Central memory CD8-positive, alpha-beta T cell (primary cell): ENCODE data around the gene TSG101.
A peak's percentile ranks its signal among the peaks of the same experiment; 100 is the strongest.

Source experiments
- ATAC-seq: fragments of 150-1000 bp; cut with Tn5 transposase; replicated peaks from 2 replicates; pipeline ENCODE4 v1.10.0; 2022; ENCODE audit warnings: mild to moderate bottlenecking, moderate FRiP score, moderate number of reproducible peaks; ENCODE audit not compliant: poor library complexity, severe bottlenecking; ENCODE audit errors: extremely low read depth
- DNase-seq, 2 donors: peaks; one replicate each; pipeline ENCODE4 v3.0.0; 2021; ENCODE audit warnings: low spot score in 2 of 2
- H3K27ac Mint-ChIP-seq: one replicate; pipeline ENCODE4 v1.8.0; 2022; ENCODE audit warnings: low read depth, mild to moderate bottlenecking, moderate library complexity, mixed read lengths
- H3K27me3 Mint-ChIP-seq: one replicate; pipeline ENCODE4 v1.8.0; 2022; ENCODE audit warnings: mixed read lengths
- H3K36me3 Mint-ChIP-seq: one replicate; pipeline ENCODE4 v1.8.0; 2022; ENCODE audit warnings: mild to moderate bottlenecking, moderate library complexity, mixed read lengths; ENCODE audit not compliant: insufficient read depth
- H3K4me1 Mint-ChIP-seq: one replicate; pipeline ENCODE4 v1.8.0; 2022; ENCODE audit warnings: mixed read lengths
- H3K4me3 Mint-ChIP-seq: one replicate; pipeline ENCODE4 v1.8.0; 2022; ENCODE audit warnings: mild to moderate bottlenecking, moderate library complexity, mixed read lengths
- H3K9me3 Mint-ChIP-seq: one replicate; pipeline ENCODE4 v1.8.0; 2022; ENCODE audit warnings: mixed read lengths

Gene TSG101

DNA sequence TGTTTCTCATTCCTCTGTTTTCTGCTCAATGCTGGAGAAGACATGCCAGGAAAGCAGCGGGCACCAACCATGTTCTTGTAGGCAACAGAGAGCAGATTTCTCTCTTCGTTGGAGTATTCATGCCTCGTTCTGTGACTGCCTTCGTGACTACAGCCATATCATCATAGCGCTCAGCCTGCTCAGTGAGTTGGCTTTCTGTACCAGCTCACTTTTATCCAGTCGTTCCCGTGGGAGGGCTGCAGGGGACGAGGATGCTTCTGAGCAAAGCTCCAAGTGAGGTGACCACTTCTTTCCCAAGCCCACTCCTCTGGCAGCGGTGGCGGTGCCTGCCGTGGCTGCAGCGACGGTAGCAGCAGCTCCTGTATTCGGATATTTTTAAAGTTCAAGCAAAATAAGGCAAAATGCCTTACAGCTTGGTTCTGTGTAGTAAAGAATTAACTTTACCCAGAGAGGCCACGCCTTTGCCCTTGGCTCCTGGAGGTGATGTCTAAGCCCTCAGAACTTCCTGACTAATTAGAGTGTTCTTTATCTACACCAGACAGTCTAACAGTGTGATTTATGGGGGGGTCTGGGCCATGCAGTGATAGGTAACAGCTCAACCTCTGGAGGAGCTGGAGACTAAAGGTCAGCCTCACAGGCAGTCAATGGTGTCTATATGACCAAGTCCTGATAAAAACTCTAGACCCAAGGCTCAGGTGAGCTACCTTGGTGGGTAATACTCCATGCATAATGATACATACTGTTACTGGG, 35.8 kb downstream of the TSG101 start:
- H3K9me3 Mint-ChIP-seq = no peaks in the 10 kb centered on the region
- no peak for DNase-seq
- ATAC-seq = no peak

DNA sequence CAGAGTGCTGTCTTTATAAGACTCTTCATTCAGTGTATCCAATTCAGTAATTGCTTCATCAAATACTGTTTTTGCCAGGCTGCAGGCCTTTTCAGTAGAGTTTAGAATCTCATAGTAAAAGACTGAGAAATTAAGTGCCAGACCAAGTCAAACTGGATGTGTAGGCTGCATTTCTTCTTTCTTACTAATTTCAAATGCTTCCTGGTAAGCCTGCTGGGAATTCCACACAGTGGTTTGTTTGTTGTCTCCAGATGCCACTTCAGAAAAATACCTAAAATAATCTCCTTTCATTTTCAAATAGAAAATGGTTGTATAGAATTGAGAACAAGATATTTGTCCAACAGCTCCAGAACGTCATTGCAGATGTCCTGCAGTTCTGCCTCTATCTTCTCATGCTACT, 36.4 kb downstream of the TSG101 start:
- peak overlapping the region; percentile 73 for H3K27ac Mint-ChIP-seq
- H3K27me3 Mint-ChIP-seq = no peaks in the 10 kb centered on the region
- DNase-seq (no peak), ATAC-seq (no peak)
- H3K4me1 Mint-ChIP-seq = peaks cover 22% of the 10 kb centered on the region
- no peaks in the 10 kb centered on the region for H3K9me3 Mint-ChIP-seq
- no peak overlapping the region for H3K4me3 Mint-ChIP-seq
- peaks cover 32% of the 10 kb centered on the region for H3K36me3 Mint-ChIP-seq

More for the DNA sequence above, 35.8 kb downstream of the TSG101 start:
- Mint-ChIP-seq H3K4me1 (peaks cover 22% of the 10 kb centered on the region), H3K36me3 (peaks cover 36% of the 10 kb centered on the region), H3K27ac (peak overlapping the region; percentile 73), H3K4me3 (no peak overlapping the region), H3K27me3 (no peaks in the 10 kb centered on the region)

DNA sequence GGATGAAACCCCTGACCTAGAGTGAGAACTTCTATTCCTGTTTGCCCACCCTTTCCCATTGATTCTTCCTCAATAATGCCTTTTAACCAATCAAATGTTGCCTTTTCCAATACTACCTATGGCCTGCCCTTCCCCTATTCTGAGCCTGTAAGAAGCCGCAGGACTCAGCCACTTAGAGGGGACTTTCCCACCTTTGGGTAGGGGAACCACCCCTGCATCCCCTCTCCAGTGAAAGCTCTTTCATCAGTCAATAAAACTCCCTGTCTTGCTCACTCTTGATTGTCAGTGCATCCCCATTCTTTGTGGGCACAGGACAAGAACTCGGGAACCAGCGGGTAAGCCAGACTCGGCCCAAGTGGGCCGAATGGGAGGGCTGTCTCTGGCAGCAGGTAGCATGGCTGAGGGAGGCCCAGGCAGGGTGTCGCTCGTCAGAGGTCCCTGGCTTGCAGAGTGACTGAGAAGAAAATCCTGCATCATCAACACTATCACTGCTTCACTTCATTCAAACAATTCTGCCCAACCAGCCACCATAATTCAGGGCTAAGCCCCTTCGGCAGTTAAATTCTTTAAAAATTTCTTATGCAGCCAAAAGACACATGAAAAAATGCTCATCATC, 40.7 kb downstream of the TSG101 start:
- no peak for ATAC-seq
- peaks cover 13% of the 10 kb centered on the region for H3K4me1 Mint-ChIP-seq
- no peak for DNase-seq
- no peak overlapping the region for H3K27ac Mint-ChIP-seq
- H3K27me3 Mint-ChIP-seq = no peaks in the 10 kb centered on the region
- H3K9me3 Mint-ChIP-seq = no peaks in the 10 kb centered on the region
- H3K4me3 Mint-ChIP-seq = no peak overlapping the region
- peaks cover 61% of the 10 kb centered on the region for H3K36me3 Mint-ChIP-seq

DNA sequence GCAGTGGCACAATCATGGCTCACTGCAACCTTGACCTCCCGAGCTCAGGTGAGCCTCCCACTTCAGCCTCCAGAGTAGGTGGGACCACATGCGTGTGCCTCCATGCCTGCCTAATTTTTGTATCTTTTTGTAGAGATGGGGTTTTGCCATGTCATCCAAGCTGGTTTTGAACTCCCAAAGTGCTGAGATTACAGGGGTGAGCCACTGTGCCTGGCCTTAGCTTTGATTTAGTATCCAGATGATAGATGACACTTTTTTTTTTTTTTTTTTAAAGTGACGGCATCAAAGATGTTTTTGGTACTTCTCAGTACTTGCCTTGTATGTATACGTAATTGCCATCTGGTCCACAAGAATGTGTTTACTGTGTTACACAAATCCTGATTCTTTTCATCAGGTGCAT, 47.7 kb downstream of the TSG101 start:
- no peak overlapping the region for H3K27ac Mint-ChIP-seq
- no peak for DNase-seq
- no peak for ATAC-seq
- no peaks in the 10 kb centered on the region for H3K9me3 Mint-ChIP-seq
- H3K4me3 Mint-ChIP-seq = no peak overlapping the region
- H3K36me3 Mint-ChIP-seq = peaks cover 69% of the 10 kb centered on the region
- no peaks in the 10 kb centered on the region for H3K4me1 Mint-ChIP-seq
- no peaks in the 10 kb centered on the region for H3K27me3 Mint-ChIP-seq

DNA sequence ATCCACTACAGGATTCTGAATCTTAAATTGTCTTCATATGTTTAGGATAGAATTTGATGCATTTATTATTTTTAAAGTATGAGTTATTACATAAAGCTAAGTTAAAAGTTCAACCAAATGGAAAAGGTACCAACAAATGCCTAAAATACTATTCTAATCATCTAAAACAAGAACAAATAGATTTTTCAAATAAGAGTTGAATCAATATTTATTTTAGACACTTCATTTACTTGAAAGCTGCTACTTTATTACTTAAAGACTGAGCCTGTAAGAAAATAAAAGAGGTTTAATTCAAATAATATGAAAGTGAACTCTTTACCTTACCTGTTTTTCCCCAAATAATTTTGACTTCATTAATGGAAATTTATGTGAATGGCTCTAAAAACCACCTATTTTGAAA, 54.2 kb downstream of the TSG101 start:
- Mint-ChIP-seq H3K4me1 (no peaks in the 10 kb centered on the region), H3K36me3 (peaks cover 15% of the 10 kb centered on the region), H3K27me3 (no peaks in the 10 kb centered on the region), H3K27ac (no peak overlapping the region), H3K9me3 (no peaks in the 10 kb centered on the region), H3K4me3 (no peak overlapping the region)
- no peak for ATAC-seq
- no peak for DNase-seq

DNA sequence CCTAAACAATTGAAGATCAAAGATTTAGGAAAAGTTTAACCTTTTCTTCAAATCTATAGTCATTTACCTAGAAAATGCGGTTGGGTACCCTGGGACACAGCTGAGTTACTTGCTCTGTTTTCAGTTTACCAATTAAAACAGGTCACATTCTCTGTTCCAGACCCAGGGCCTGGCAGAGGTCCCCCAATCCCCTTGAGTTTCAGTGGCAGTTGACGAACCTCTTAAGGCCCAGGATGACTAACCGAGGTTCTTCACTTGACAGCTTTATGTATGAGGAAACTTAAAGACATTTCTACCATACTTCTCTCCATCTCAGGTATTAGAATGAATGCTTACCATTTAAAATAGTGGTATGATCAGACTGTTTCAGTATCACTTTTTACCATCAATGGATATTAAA, 54.7 kb downstream of the TSG101 start:
- ATAC-seq = no peak
- no peaks in the 10 kb centered on the region for H3K27me3 Mint-ChIP-seq
- H3K36me3 Mint-ChIP-seq = peaks cover 11% of the 10 kb centered on the region
- H3K27ac Mint-ChIP-seq = no peak overlapping the region
- no peaks in the 10 kb centered on the region for H3K9me3 Mint-ChIP-seq
- no peak overlapping the region for H3K4me3 Mint-ChIP-seq
- H3K4me1 Mint-ChIP-seq = no peaks in the 10 kb centered on the region
- DNase-seq = no peak

DNA sequence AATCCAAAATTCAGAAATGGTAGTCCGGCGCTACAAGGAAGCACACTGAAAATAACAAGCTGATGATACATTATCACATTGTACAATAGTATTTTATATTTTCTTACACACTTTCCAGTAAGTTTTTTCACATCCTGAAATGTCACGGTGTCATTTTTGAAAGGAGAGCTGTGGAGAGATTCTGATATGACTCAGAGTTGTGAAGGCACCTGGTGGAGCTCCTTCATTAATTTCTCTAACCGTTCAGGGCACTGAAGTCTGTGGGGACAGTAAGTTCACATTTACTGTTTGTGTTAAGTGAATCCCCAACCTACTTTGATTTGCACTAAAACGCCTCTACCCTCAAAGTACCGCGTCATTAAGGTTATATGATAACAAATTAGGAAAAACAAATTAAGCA, 57.8 kb downstream of the TSG101 start:
- no peaks in the 10 kb centered on the region for H3K9me3 Mint-ChIP-seq
- no peak for DNase-seq
- H3K27ac Mint-ChIP-seq = no peak overlapping the region
- no peaks in the 10 kb centered on the region for H3K4me1 Mint-ChIP-seq
- H3K36me3 Mint-ChIP-seq = peaks cover 4% of the 10 kb centered on the region
- ATAC-seq = no peak
- H3K4me3 Mint-ChIP-seq = no peak overlapping the region
- no peaks in the 10 kb centered on the region for H3K27me3 Mint-ChIP-seq

DNA sequence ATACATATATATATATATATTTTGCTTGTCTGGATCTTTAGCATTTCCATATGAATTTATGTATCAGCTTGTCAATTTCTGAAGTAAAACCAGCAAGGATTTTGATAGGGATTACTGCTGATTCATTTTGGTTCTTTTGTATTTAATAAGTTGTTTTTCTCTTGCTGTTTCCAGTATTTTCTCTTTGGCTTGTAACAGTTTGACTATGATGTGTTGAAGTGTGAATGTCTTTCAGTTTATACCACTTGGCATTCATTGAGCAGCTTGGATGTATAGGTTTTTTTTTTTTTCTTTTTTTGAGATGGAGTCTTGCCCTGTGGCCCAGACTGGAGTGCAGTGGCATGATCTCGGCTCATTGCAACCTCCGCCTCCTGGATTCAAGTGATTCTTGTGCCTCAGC, 58.7 kb downstream of the TSG101 start:
- Mint-ChIP-seq H3K36me3 (peaks cover 1% of the 10 kb centered on the region), H3K4me3 (no peak overlapping the region), H3K9me3 (no peaks in the 10 kb centered on the region), H3K27me3 (no peaks in the 10 kb centered on the region), H3K4me1 (no peaks in the 10 kb centered on the region), H3K27ac (no peak overlapping the region)
- ATAC-seq (no peak), DNase-seq (no peak)

DNA sequence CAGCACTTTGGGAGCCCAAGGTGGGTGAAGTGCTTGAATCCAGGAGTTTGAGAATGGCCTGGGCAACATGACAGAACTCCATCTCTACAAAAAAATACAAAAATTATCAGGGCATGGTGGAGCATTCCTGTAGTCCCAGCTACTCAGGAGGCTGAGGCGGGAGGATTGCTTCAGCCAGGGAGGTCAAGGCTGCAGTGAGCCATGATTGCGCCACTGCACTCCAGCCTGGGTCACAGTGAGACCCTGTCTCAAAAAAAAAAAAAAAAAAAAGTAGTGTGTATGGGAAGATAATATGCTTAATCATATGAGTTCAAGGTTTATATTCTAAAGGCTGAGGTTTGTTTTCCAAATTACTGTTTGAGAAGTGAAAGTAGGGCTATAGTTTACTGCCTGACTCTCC, 60.3 kb downstream of the TSG101 start:
- Mint-ChIP-seq H3K4me1 (no peaks in the 10 kb centered on the region), H3K27me3 (no peaks in the 10 kb centered on the region), H3K4me3 (no peak overlapping the region), H3K27ac (no peak overlapping the region), H3K9me3 (no peaks in the 10 kb centered on the region), H3K36me3 (peaks cover under 1% of the 10 kb centered on the region)
- no peak for ATAC-seq
- no peak for DNase-seq

DNA sequence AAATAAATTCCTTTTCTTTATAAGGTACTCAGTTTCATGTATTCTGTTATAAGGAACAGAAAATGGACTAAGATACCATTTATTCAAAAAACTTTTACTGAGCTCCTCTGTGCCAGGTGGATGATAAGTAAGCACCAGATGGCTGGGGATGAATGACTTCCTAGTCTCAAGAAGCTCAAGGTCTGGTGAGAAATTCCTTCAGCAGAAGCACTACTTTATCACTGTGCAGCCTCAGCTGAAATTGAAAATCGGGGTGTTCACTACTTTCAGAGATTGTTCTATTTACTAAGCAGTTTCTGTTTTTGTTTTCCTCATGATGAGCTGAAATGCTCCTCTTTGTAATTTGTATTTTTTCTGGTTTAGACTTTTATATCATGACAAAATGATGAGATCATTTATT, 63.3 kb downstream of the TSG101 start:
- DNase-seq = no peak
- Mint-ChIP-seq H3K4me1 (no peaks in the 10 kb centered on the region), H3K4me3 (no peak overlapping the region), H3K27me3 (no peaks in the 10 kb centered on the region), H3K27ac (no peak overlapping the region), H3K9me3 (no peaks in the 10 kb centered on the region), H3K36me3 (no peaks in the 10 kb centered on the region)
- ATAC-seq = no peak

DNA sequence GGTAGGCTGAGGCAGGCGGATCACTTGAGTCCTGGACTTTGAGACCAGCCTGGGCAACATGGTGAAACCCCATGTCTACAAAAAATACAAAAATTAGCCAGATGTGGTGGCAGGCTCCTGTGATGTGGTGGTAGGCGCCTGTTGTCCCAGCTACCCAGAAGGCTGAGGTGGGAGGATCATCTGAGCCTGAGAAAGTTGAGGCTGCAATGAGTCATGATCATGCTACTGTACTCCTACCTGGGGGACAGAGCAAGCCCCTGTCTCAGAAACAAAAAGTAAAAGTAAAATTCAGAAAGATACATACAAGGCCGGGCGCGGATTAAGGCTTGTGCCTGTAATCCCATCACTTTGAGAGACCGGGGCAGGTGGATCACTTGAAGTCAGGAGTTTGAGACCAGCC, 64.8 kb downstream of the TSG101 start:
- no peak overlapping the region for H3K4me3 Mint-ChIP-seq
- no peaks in the 10 kb centered on the region for H3K4me1 Mint-ChIP-seq
- H3K36me3 Mint-ChIP-seq = no peaks in the 10 kb centered on the region
- H3K27me3 Mint-ChIP-seq = no peaks in the 10 kb centered on the region
- ATAC-seq (no peak), DNase-seq (no peak)
- H3K27ac Mint-ChIP-seq = no peak overlapping the region
- H3K9me3 Mint-ChIP-seq = no peaks in the 10 kb centered on the region

DNA sequence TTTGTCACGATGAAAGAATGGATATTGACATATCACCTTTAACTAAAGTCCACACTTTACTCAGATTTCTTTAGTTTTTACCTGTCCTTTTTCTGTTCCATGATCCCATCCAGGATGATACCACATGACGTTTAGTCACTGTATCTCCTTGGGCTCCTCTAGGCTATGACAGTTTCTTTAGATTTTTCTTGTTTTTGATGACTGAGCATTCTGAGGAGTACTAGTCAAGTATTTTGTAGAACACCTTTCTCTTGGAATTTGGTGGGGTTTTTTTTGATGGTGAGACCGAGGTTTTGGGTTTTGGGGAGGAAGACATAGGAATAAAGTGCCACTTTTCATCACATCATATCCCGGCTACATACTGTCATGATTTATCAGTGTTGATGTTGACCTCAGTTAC, 67.1 kb downstream of the TSG101 start:
- Mint-ChIP-seq H3K9me3 (no peaks in the 10 kb centered on the region), H3K36me3 (no peaks in the 10 kb centered on the region), H3K27me3 (no peaks in the 10 kb centered on the region), H3K4me3 (no peak overlapping the region), H3K4me1 (peaks cover 5% of the 10 kb centered on the region), H3K27ac (no peak overlapping the region)
- no peak for ATAC-seq
- no peak for DNase-seq

DNA sequence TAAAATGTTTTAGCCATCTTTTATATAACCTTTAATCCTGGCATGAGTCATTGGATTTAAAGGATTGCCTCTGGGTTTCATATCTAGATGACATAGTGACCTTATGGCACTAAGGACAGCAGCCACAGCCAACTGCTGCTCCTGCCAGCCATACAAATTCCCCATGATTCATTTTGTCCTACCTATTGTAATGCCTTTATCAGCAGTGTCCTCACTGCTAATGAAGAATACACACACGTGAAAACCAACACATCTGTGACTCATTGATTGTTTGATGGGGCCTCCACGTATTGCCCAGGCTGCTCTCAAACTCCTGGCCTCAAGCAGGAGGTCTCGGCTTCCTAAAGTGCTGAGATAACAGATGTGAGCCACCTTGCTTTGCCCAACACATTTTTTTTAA, 69.3 kb downstream of the TSG101 start:
- H3K4me1 Mint-ChIP-seq = peaks cover 5% of the 10 kb centered on the region
- H3K27me3 Mint-ChIP-seq = no peaks in the 10 kb centered on the region
- DNase-seq = no peak
- no peak overlapping the region for H3K4me3 Mint-ChIP-seq
- ATAC-seq = no peak
- H3K36me3 Mint-ChIP-seq = no peaks in the 10 kb centered on the region
- no peaks in the 10 kb centered on the region for H3K9me3 Mint-ChIP-seq
- no peak overlapping the region for H3K27ac Mint-ChIP-seq
